GM12878 (cell line): ENCODE measurements around the gene ZDHHC11B.

ENCODE experiments used
- NR2F1 ChIP-seq: fragments of 450-650 bp; conservative IDR thresholded peaks from 2 replicates; pipeline ENCODE4 v1.6.1; 2017; ENCODE audit warnings: mild to moderate bottlenecking
- POLR2A ChIP-seq: IDR thresholded peaks from 2 replicates; pipeline ENCODE4 v1.6.1; 2011; ENCODE audit warnings: low read depth, mild to moderate bottlenecking, low read length
- RBBP5 ChIP-seq: fragments of 200-600 bp; sonication (generic); conservative IDR thresholded peaks from 2 replicates; pipeline ENCODE4 v1.6.1; 2016
- TAF1 ChIP-seq: IDR thresholded peaks from 2 replicates; pipeline ENCODE4 v1.6.1; 2011; ENCODE audit warnings: mild to moderate bottlenecking, low read depth, low read length, borderline replicate concordance
- TF ChIP-seq, protein P1 (sequence below), 3 experiments: IDR thresholded peaks in 2 of 3; conservative IDR thresholded peaks in 1 of 3; 2 replicates each; pipeline ENCODE4 v1.5.1; 2011; ENCODE audit warnings: low read depth in 3 of 3, low read length in 3 of 3, mild to moderate bottlenecking in 3 of 3, control low read depth in 2 of 3, moderate library complexity in 2 of 3, inconsistent platforms in 1 of 3, mixed read lengths in 1 of 3; ENCODE audit not compliant: control insufficient read depth in 2 of 3, insufficient read depth in 1 of 3; ENCODE audit errors: extremely low read depth in 1 of 3
- TF ChIP-seq, protein P2 (sequence below): fragments of 450-650 bp; IDR thresholded peaks from 2 replicates; pipeline ENCODE4 v1.6.1; 2016; ENCODE audit warnings: mild to moderate bottlenecking, moderate library complexity, borderline replicate concordance

DNA sequence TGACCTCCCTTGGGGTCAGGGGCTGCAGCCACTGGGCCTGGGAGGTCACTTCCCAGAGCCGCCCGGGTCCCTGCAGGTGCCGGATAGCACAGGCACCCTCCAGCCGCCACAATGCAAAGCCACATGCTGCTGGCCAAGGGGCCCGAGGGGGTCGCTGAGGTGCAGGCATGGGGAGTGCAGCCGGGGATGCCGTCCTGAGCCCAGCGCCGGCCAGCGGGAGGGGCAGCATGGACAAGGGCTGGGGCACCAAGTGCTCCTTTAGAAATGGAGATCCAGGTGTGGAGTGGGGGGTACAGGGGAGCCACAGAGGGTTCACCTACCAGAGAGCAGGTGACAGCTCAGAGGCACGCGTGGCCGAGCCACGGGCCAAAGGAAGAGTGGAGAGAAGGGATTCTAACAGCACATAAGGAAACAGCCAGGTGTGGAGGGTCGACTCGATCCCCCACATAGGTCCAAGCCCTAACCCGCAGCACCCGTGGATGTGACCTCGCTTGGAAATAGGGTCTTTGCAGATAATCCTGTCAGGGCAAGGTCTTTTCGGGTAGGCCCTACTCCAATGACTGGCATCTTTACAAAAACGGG is 24.7 kb downstream of the ZDHHC11B start:
- TF ChIP-seq NR2F1 (no peak), TAF1 (no peak), POLR2A (no peak), RBBP5 (no peak)
- TF ChIP-seq, protein P1, sequence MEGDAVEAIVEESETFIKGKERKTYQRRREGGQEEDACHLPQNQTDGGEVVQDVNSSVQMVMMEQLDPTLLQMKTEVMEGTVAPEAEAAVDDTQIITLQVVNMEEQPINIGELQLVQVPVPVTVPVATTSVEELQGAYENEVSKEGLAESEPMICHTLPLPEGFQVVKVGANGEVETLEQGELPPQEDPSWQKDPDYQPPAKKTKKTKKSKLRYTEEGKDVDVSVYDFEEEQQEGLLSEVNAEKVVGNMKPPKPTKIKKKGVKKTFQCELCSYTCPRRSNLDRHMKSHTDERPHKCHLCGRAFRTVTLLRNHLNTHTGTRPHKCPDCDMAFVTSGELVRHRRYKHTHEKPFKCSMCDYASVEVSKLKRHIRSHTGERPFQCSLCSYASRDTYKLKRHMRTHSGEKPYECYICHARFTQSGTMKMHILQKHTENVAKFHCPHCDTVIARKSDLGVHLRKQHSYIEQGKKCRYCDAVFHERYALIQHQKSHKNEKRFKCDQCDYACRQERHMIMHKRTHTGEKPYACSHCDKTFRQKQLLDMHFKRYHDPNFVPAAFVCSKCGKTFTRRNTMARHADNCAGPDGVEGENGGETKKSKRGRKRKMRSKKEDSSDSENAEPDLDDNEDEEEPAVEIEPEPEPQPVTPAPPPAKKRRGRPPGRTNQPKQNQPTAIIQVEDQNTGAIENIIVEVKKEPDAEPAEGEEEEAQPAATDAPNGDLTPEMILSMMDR (IDR thresholded peaks at IDR 0.05 in 2 of 3, conservative IDR thresholded peaks at IDR 0.05 in 1 of 3; ENCODE audit: control insufficient read depth in 2 of 3, extremely low read depth in 1 of 3, insufficient read depth in 1 of 3, low read depth in 3 of 3, low read length in 3 of 3), result no peak
- TF ChIP-seq, protein P2, sequence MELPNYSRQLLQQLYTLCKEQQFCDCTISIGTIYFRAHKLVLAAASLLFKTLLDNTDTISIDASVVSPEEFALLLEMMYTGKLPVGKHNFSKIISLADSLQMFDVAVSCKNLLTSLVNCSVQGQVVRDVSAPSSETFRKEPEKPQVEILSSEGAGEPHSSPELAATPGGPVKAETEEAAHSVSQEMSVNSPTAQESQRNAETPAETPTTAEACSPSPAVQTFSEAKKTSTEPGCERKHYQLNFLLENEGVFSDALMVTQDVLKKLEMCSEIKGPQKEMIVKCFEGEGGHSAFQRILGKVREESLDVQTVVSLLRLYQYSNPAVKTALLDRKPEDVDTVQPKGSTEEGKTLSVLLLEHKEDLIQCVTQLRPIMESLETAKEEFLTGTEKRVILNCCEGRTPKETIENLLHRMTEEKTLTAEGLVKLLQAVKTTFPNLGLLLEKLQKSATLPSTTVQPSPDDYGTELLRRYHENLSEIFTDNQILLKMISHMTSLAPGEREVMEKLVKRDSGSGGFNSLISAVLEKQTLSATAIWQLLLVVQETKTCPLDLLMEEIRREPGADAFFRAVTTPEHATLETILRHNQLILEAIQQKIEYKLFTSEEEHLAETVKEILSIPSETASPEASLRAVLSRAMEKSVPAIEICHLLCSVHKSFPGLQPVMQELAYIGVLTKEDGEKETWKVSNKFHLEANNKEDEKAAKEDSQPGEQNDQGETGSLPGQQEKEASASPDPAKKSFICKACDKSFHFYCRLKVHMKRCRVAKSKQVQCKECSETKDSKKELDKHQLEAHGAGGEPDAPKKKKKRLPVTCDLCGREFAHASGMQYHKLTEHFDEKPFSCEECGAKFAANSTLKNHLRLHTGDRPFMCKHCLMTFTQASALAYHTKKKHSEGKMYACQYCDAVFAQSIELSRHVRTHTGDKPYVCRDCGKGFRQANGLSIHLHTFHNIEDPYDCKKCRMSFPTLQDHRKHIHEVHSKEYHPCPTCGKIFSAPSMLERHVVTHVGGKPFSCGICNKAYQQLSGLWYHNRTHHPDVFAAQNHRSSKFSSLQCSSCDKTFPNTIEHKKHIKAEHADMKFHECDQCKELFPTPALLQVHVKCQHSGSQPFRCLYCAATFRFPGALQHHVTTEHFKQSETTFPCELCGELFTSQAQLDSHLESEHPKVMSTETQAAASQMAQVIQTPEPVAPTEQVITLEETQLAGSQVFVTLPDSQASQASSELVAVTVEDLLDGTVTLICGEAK, result no peak
